Non-pigmented ciliary epithelial cell (primary cell): ENCODE results near the gene AURKA.
"Not testable (repeated sequence)": the region's sequence is repeated elsewhere in the genome, so short reads cannot be mapped to it uniquely, and the experiment has no call there.

Experiments
- DNase-seq: peaks from one replicate; pipeline ENCODE4 v3.0.0-alpha.2; 2010; ENCODE audit warnings: low read depth

The AURKA gene

GRCh38 chr20:56391596-56392131 is 351 bp downstream of the AURKA start:
- DNase-seq, result no peak

GRCh38 chr20:56391037-56391436 is 978 bp downstream of the AURKA start:
- no peak for DNase-seq

- not testable (repeated sequence) for DNase-seq
Observed at GRCh38 chr20:56390396-56390795, 1.6 kb downstream of the AURKA start.

- no peak for DNase-seq
Observed at GRCh38 chr20:56389807-56390206, 2.2 kb downstream of the AURKA start.

GRCh38 chr20:56388882-56389281 is 3.1 kb downstream of the AURKA start:
- no peak for DNase-seq

GRCh38 chr20:56386219-56386618 is 5.8 kb downstream of the AURKA start:
- no peak for DNase-seq

GRCh38 chr20:56385130-56385529 is 6.9 kb downstream of the AURKA start:
- DNase-seq, result no peak

GRCh38 chr20:56383334-56383733 is 8.7 kb downstream of the AURKA start:
- DNase-seq, result no peak

GRCh38 chr20:56382696-56383095 is 9.3 kb downstream of the AURKA start:
- DNase-seq, result no peak

GRCh38 chr20:56381501-56381900 is 10.5 kb downstream of the AURKA start:
- no peak for DNase-seq

- DNase-seq, result no peak
Observed at GRCh38 chr20:56380375-56380774, 11.6 kb downstream of the AURKA start.

- no peak for DNase-seq
Observed at GRCh38 chr20:56378386-56378785, 13.6 kb downstream of the AURKA start.

GRCh38 chr20:56376331-56376730 is 15.7 kb downstream of the AURKA start:
- DNase-seq, result no peak

GRCh38 chr20:56373942-56374341 is 18.1 kb downstream of the AURKA start:
- peak; percentile 89 for DNase-seq

- DNase-seq, result no peak
Observed at GRCh38 chr20:56372850-56373249, 19.2 kb downstream of the AURKA start.

GRCh38 chr20:56371977-56372376 is 20.0 kb downstream of the AURKA start:
- DNase-seq, result no peak

GRCh38 chr20:56369179-56369578 is 22.8 kb downstream of the AURKA start:
- DNase-seq, result no peak

- DNase-seq, result no peak
Observed at GRCh38 chr20:56368351-56369134, 23.5 kb downstream of the AURKA start.

GRCh38 chr20:56363491-56363890 is 28.5 kb downstream of the AURKA start:
- no peak for DNase-seq

- no peak for DNase-seq
Observed at GRCh38 chr20:56362833-56363413, 29.1 kb downstream of the AURKA start.

GRCh38 chr20:56361900-56362299 is 30.1 kb downstream of the AURKA start:
- no peak for DNase-seq

GRCh38 chr20:56360908-56361205 is 31.2 kb downstream of the AURKA start:
- DNase-seq, result no peak

GRCh38 chr20:56360133-56360907 is 31.7 kb downstream of the AURKA start:
- DNase-seq, result no peak
